ENCODE measurements around the gene PPCDC.
"Not testable (repeated sequence)": the region's sequence is repeated elsewhere in the genome, so short reads cannot be mapped to it uniquely, and the experiment has no call there.

Gene PPCDC

GRCh38 chr15:75067123-75067830, 43.9 kb downstream of the PPCDC start:
- DNase-seq (ENCODE audit: low read depth, low spot score), result peak; percentile 28

- DNase-seq (ENCODE audit: low read depth, low spot score), result no peak
Observed at GRCh38 chr15:75068748-75069147, 45.4 kb downstream of the PPCDC start.

- no peak for DNase-seq (ENCODE audit: low read depth, low spot score)
Observed at GRCh38 chr15:75069301-75069925, 46.0 kb downstream of the PPCDC start.

- no peak for DNase-seq (ENCODE audit: low read depth, low spot score)
Observed at GRCh38 chr15:75070674-75071073, 47.3 kb downstream of the PPCDC start.

GRCh38 chr15:75073197-75073596, 49.8 kb downstream of the PPCDC start:
- no peak for DNase-seq (ENCODE audit: low read depth, low spot score)

- DNase-seq (ENCODE audit: low read depth, low spot score), result no peak
Observed at GRCh38 chr15:75076277-75076676, 52.9 kb downstream of the PPCDC start.

GRCh38 chr15:75077551-75077961, 54.2 kb downstream of the PPCDC start:
- not testable (repeated sequence) for DNase-seq (ENCODE audit: low read depth, low spot score)

- no peak for DNase-seq (ENCODE audit: low read depth, low spot score)
Observed at GRCh38 chr15:75081150-75081549, 57.8 kb downstream of the PPCDC start.

- no peak for DNase-seq (ENCODE audit: low read depth, low spot score)
Observed at GRCh38 chr15:75082689-75083088, 59.3 kb downstream of the PPCDC start.

GRCh38 chr15:75085708-75086107, 62.3 kb downstream of the PPCDC start:
- not testable (repeated sequence) for DNase-seq (ENCODE audit: low read depth, low spot score)

GRCh38 chr15:75089456-75090387, 66.3 kb downstream of the PPCDC start:
- DNase-seq (ENCODE audit: low read depth, low spot score), result no peak

- DNase-seq (ENCODE audit: low read depth, low spot score), result no peak
Observed at GRCh38 chr15:75090388-75090734, 67.0 kb downstream of the PPCDC start.

GRCh38 chr15:75091814-75092213, 68.4 kb downstream of the PPCDC start:
- no peak for DNase-seq (ENCODE audit: low read depth, low spot score)

- DNase-seq (ENCODE audit: low read depth, low spot score), result not testable (repeated sequence)
Observed at GRCh38 chr15:75094961-75095478, 71.6 kb downstream of the PPCDC start.

GRCh38 chr15:75095594-75095993, 72.2 kb downstream of the PPCDC start:
- DNase-seq (ENCODE audit: low read depth, low spot score), result no peak

- no peak for DNase-seq (ENCODE audit: low read depth, low spot score)
Observed at GRCh38 chr15:75097939-75098338, 74.5 kb downstream of the PPCDC start.

GRCh38 chr15:75098404-75098803, 75.0 kb downstream of the PPCDC start:
- no peak for DNase-seq (ENCODE audit: low read depth, low spot score)

All from activated CD4-positive, CD25-positive, alpha-beta regulatory T cell treated with anti-CD3 and anti-CD28 coated beads, Interleukin-2, amount 50 U/mL, for 16 hours (primary cell).